Right kidney (tissue), 9 donors: ENCODE data around the gene KCTD12.
A peak's percentile ranks its signal among the peaks of the same experiment; 100 is the strongest.
"Not testable (repeated sequence)": the region's sequence is repeated elsewhere in the genome, so short reads cannot be mapped to it uniquely, and the experiment has no call there.

Experiments
- DNase-seq: peaks from one replicate; pipeline ENCODE4 v3.0.0-alpha.2; 2016
- long read RNA-seq, 8 donors: transcript quantifications; one replicate each; lab custom pipeline, GENCODE V29; 2026

Gene KCTD12
- long read RNA-seq, donor 1, full-length matches to known transcripts: 70 of 70 reads
- long read RNA-seq, donor 1, partial matches to known transcripts: 0 of 70 reads
- long read RNA-seq, donor 1, other reads (novel, unspliced or antisense): 0 of 70 reads
- long read RNA-seq, donor 2, full-length matches to known transcripts: 53 of 53 reads
- long read RNA-seq, donor 2, partial matches to known transcripts: 0 of 53 reads
- long read RNA-seq, donor 2, other reads (novel, unspliced or antisense): 0 of 53 reads
- long read RNA-seq, donor 3, full-length matches to known transcripts: 46 of 46 reads
- long read RNA-seq, donor 3, partial matches to known transcripts: 0 of 46 reads
- long read RNA-seq, donor 3, other reads (novel, unspliced or antisense): 0 of 46 reads
- long read RNA-seq, donor 4, full-length matches to known transcripts: 76 of 76 reads
- long read RNA-seq, donor 4, partial matches to known transcripts: 0 of 76 reads
- long read RNA-seq, donor 4, other reads (novel, unspliced or antisense): 0 of 76 reads
- long read RNA-seq, donor 5, full-length matches to known transcripts: 52 of 52 reads
- long read RNA-seq, donor 5, partial matches to known transcripts: 0 of 52 reads
- long read RNA-seq, donor 5, other reads (novel, unspliced or antisense): 0 of 52 reads
- long read RNA-seq, donor 6, full-length matches to known transcripts: 95 of 95 reads
- long read RNA-seq, donor 6, partial matches to known transcripts: 0 of 95 reads
- long read RNA-seq, donor 6, other reads (novel, unspliced or antisense): 0 of 95 reads
- long read RNA-seq, donor 7, full-length matches to known transcripts: 158 of 158 reads
- long read RNA-seq, donor 7, partial matches to known transcripts: 0 of 158 reads
- long read RNA-seq, donor 7, other reads (novel, unspliced or antisense): 0 of 158 reads
- long read RNA-seq, donor 8, full-length matches to known transcripts: 68 of 68 reads
- long read RNA-seq, donor 8, partial matches to known transcripts: 0 of 68 reads
- long read RNA-seq, donor 8, other reads (novel, unspliced or antisense): 0 of 68 reads

DNA sequence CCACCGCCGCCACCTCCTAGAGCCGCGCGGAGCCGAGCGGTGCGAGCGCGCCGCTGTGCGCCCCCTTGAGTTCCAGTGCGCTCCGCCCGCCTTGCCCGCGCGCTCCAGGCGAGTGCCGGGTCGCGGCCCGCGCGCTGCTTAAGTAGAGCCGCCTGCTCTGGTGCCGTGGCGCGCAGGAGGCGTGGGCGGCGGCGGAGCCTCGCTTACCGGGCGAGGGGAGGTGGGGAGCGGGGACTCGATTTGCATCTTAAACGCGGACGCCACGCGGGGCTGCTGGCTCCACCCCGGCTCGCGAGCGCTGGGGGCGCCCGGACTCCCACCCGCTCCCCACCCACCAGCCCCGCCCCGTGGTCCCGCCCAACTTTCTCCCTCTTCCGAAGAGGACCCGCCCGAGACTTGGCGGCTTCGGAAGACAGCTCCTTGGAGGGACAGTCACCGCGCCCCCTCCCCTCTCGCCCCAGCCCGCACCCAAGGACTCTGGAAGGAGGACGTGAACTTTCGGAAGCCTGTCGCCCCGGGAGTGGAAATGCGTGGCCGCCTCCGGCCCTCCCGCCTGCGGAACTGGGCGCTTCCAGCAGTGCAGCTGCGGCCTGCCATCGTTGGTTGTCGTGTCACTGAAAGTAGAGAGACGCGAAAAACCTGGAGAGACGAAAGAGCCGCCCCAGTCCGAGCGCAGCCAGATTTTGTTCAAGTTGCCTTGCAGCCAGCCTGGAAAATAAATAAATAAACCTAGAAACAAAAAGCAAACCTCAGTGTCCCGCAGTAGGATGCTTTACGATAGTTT, at the start of gene KCTD12:
KCTD12 (minus strand) TSS at position 114 of the 784 bp plus-strand sequence. CDS start 257 bp downstream, outside the sequence.
- peak; percentile 93 for DNase-seq

DNA sequence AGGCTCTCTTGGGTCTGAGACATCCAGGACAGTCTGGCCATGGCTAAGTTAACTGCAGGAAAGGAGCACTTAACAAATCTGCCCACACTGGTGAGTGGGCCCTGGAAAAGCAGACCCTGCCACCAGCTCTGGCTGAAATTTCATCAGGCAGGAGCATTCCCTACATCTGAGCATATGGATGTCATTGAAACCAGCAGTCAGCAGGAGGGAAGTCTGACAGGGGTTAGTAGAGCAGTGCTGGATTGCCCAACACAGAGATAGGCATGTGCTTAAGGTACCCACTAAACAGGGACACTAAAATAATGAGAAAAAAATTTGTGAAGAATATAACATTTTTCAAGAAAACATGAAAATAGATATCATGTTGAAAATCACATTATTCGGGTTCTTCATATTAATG, 48.5 kb upstream of the KCTD12 start:
- no peak for DNase-seq

DNA sequence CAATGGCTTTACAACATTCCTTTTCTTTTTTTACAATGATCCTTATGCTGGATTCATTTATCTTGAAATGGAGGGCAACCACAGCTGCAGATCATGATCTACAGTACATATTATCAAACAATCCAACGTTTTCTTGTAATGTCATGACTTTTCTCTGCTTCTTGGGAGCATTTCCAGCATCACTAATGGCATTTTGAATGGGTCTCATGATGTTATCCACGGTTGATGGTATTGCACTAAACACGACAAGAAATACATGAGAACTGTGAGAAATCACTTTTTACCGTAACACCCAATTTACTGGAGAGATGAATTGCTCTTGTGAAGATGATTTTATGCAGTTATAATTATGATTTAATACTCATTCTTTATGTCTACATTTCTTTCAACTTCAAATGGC, 45.9 kb upstream of the KCTD12 start:
- no peak for DNase-seq

DNA sequence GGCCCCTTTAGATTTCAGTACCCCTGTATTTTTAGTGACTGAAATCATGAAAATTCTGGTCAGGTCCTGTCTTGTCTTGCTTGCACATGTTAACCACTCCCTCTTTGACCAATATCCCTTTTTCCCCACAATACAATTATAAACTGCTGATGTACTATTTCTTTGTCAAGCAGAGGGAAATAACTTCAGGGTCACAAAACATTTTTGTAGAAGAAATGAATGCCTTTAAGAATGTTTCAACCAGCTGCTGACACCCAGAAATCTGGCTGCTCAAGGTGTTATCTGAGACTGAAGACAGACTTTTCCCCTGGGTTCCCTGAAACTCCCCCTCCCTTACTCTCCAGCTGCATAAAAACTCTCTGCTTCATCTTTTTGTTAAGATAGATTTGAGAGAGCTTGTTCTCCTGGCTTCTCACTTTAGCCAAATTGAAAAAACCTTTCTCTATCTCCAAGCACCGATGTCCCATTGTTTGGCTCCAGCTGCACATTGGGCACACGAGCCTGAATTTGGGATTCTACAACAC, 43.7 kb upstream of the KCTD12 start:
- no peak for DNase-seq

DNA sequence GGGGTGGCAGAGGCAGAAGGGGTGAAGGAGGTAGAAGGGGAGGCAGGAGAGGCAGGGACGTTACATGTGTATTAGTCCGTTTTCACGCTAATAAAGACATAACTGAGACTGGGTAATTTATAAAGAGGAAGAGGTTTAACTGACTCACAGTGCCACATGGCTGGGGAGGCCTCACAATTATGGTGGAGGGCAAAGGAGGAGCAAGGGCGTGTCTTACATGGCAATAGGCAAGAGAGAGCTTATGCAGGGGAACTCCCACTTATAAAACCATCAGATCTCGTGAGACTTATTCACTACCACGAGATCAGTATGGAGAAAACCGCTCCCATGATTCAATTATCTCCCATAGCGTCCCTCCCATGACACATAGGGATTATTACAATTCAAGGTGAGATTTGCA, 43.1 kb upstream of the KCTD12 start:
- DNase-seq: no peak

DNA sequence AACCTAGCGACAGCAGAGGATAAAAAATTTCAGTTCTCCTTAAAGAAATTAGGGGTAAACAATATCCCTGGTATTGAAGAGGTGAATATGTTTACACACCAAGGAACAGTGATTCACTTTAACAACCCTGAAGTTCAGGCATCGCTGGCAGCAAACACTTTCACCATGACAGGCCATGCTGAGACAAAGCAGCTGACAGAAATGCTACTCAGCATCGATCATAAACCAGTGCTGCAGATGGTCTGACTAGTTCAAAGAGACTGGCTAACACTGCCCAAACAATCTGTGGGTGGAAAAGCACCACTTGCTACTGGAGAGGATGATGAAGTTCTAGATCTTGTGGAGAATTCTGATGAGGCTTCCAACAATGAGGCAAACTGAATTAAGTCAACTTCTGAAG, 42.3 kb upstream of the KCTD12 start:
- DNase-seq: no peak

DNA sequence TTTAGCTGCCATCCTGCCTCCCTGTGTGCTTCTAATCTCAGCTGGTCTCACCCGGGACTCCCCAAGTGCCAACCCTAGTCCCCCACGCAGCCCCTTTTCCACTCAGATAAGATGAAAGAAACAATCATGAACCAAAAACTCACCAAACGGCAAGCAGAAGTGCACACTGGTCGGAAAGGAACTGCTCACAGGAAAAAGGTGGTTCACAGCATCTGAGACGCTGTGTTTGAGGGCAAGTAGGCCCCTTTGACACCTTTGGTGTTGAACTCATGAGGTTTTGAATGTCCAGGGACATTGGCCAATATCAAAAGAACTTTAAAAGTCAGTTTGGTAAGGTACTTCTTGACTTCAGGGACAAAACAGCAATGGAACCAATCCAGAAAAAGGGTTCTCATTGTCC, 41.8 kb upstream of the KCTD12 start:
- no peak for DNase-seq

DNA sequence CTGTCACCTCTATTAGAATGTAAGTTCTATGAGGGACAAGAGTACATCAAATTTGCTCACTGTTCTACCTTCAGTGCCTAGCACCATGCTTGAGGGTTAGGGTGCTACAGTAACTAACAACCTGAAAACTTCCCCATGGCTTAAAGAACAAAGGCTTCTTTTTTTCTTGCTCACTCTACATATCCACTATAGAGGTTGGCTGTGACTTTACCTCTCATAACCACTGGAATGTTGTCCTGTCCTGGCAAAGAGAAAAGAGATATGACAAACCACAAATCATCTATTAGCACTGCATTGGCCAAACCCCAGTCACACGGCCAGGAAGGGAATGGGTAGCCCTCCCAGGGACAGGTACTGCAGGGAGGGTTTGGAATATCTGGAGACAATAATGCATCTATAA, 38.9 kb upstream of the KCTD12 start:
- DNase-seq: no peak

DNA sequence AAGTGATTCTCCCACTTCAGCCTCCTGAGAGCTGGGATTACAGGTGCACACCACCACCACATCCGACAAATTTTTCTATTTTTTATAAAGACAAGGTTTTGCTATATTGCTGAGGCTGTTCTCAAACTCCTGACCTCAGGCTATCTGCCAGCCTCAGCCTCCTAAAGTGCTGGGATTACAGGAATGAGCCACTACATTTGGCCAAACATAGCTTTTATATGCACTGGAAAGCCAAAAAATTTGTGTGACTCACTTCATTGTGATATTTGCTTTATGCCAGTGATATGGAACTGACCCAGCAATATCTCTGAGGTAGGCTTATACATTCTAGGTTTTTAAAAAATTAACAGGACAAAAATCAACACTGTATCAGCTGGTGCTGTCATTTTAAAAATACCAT, 35.3 kb upstream of the KCTD12 start:
- no peak for DNase-seq

DNA sequence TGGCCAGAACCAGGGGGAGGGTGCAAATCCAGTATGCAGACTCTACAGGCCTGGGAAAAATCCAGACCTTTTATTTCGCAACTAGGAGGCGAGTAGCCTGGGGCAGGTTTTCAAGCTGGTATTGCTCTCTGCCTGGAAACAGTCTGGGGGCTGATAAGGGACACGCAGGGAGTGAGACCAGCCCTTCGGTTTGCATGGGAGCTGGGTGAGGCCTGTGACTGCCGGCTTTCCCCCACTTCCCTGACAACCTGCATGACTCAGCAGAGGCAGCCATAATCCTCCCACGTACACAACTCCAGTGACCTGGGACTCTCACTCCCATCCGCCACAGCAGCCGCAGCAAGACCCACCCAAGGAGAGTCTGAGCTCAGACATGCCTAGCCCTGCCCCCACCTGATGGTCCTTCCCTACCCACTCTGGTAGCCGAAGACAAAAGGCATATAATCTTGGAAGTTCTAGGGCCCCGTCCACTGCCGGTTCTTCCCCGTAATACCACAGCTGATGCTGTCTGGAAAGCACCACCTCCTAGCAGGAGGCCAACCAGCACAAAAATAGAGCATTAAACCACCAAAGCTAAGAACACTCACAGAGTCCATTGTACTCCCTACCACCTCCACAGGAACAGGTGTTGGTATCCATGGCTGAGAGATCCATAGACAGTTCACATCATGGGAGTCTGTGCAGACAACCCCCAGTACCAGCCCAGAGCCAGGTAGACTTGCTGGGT, 31.7 kb upstream of the KCTD12 start:
- not testable (repeated sequence) for DNase-seq

DNA sequence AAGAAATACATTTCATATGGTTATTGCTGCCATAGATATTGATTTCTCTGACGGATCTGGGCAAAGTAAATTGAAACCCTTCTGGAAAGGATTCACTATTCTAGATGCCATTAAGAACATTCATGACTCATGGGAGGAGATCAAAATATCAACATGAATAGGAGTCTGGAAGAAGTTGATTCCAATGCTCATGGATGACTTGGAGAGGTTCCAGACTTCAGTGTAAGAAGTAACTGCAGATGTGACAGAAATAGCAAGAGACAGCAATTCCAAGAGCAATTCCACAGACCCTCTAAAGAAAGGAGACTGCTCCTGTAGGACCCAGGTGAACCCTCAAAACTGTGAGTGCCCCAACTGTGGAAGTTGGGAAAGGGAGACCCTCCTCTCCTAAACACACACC, 30.9 kb upstream of the KCTD12 start:
- no peak for DNase-seq

DNA sequence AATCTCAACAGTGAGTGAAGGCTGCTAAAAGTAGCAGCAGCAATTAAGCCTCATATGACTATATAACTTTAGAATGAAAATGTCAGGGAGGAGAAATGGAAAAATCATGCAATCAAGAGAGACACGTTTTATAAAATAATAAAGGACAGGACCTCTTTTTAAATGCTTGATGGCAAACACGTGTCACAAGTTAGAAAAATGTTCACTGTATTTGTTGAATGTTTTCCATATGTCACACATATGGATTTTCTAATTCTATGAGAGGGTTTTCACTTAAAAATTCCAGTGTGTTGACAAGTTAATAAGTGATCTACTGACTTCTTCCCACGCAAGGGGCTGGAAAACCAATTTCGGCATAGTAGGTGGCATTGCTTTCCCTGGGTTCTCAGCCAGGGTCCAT, 27.7 kb upstream of the KCTD12 start:
- no peak for DNase-seq

DNA sequence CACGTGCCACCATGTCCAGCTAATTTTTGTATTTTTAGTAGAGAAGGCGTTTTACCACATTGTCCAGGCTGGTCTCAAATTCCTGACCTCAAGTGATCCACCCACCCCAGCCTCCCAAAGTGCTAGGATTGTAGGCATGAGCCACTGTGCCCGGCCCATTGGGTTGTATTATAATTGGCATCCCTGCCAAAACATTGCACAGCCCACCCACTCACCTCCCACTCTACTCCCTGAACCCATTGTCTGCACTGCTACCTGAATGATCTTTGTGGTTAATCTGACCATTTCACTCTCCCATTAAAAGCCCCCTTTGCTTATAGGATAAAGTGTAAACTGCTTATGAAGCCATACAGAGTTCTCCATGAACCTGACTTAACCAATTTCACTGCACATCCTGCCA, 26.3 kb upstream of the KCTD12 start:
- no peak for DNase-seq

DNA sequence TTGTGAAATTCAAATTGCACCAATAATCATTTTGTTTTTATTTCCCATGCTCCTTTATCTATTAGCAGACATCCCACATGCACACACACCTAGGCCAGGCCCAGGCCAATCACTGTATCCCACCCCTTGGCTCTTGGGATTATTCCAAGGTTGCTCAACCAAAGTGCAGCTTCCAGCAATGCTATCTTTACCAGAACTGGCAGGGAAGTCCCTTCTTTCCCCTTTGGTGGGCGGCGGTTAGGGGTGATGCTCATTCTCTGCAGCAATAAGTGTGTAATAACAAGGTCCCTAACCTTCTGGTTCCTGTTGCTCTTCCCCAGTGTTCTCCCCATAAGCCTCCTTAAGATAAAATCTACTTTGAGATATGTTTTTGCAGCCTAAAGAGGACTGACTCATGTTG, 18.3 kb upstream of the KCTD12 start:
- no peak for DNase-seq

DNA sequence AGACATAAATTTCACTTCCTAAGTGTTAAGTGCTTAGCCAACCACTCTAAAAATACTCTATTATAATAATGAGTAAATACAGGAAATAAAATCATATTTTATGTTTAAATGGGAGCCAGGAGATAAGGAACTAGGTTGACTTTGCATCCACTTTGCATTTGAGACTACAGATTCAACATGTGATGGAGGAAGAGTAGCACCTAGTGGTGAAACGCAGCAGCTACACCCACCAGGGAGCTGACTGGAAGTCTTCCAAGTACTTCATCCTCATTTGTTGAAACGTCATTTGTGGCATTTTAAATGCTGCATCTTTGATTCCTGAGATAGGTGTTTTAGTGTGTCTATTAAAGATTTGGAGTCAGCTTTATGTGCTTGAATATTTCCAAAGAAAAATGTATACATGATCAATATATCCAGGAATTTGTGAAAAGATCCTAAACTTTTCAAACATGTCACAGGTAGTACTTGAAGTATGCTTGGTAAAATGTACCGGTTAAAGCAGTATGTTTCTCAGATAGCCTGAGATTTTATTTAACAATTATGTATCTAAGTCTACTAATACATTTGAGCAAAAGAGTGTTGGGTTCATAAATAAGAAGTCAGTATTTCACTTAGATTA, 17.4 kb upstream of the KCTD12 start:
- DNase-seq: no peak

DNA sequence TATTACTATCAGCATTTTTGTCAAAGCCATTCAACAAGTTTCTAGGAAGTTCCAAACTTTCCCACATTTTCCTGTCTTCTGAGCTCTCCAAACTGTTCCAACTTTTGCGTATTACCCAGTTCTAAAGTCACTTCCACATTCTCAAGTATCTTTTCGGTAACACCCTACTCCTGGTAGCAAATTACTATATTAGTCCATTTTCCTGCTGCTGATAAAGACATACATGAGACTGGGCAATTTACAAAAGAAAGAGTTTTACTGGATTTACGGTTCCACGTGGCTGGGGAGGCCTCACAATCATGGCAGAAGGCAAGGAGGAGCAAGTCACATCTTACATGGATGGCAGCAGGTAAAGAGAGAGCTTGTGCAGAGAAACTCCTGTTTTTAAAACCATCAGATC, 12.9 kb upstream of the KCTD12 start:
- not testable (repeated sequence) for DNase-seq

DNA sequence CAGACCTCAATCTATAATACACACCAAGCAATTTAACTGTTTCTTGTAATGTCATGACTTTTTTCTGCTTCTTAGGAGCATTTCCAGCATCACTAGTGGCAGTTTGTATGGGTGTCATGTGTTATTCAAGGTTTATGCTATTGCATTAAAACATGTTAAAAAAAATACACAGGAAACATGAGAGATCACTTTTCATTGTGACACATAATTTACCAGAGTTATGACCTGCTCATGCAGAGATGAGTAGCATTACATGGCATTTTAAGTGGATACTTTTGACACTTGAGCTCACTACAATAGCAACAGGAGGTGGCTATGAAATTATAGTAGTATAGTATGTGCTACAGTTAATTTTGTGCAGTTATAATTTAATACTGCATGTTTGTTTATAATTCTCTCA, 11.0 kb upstream of the KCTD12 start:
- not testable (repeated sequence) for DNase-seq

DNA sequence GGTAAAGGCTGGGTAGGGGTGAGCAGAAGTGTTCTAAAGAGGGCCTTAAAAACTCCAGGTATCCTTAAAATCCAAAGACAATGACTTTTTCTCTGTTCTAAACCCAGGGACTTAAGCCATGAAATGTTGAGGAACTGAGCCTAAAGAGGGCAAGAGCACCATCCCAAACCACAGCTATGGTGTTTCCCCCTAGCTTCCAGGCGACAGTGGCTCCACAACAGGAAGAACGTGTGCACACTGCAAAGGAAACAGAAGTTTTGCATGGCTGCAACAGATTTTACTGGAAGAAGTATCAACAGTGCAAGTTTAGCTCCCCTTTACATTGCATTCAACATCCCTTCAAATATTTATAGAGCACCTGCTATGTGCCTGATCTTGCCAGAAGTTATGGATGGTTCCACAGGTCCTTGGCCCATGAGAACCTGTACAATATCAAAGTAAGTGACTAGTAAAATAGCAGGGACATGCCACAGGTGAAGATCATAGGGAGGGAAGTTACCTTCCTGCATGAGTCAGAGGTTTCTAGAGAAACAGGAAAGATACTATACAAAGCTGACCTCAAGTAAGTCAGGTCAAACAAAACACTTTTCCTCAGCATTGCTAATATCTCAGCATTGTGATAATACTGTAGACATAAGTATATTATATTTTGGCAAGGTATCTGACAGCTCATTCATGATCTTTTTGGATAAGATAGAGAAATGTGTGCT, 8.4 kb upstream of the KCTD12 start:
- DNase-seq: no peak

DNA sequence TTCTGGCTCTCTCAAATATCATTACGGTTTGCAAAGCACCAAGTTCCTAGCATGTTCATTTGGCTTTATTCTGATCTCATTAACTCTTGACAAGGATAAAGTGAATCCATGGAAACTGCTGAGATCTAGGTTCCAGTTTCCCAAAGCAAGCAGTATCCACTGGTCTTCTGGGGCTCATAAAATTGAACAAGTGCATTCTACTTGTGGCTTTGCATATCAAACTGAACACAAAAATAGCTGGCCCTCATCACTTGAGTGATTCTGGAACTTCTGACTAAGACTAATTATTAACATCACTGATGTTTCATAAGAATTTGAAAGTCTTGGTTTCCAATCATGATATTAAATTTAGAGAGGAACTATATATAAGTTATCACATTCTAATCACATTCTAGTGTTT, 6.3 kb upstream of the KCTD12 start:
- no peak for DNase-seq

DNA sequence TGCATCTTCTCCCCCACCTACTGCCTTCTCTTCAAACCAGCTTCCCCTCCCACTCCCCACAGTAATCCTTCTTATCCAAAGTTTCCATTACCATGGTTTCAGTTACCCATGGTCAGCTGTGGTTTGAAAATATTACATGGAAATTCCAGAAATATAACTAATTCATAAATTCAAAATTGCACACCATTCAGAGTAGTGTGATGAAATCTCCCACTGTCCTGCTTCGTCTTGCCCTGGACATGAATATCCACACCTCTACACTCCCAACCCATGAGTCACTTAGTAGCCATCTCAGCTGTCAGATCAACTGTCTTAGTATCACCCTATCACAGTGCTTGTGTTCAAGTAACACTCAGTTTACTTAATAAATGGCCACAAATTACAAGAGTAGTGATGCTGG, 3.8 kb upstream of the KCTD12 start:
- DNase-seq: no peak
